ENCODE measurements around the gene ACKR1.

ACKR1 gene

GRCh38 chr1:159204161-159205141, at the start of gene ACKR1:
Gene ACKR1 (plus strand): TSS chr1:159204875. CDS start chr1:159204960, 85 bp downstream.
- DNase-seq, result no peak

- DNase-seq, result peak; percentile 48
These were observed 43.5 kb upstream of the ACKR1 start for GRCh38 chr1:159161001-159161718.

- no peak for DNase-seq
These were observed 43.0 kb upstream of the ACKR1 start for GRCh38 chr1:159161719-159162026.

- no peak for DNase-seq
These were observed 42.0 kb upstream of the ACKR1 start for GRCh38 chr1:159162516-159163265.

- DNase-seq, result no peak
These were observed 41.0 kb upstream of the ACKR1 start for GRCh38 chr1:159163614-159164228.

GRCh38 chr1:159168043-159168442, 36.6 kb upstream of the ACKR1 start:
- no peak for DNase-seq

- DNase-seq, result no peak
These were observed 34.0 kb upstream of the ACKR1 start for GRCh38 chr1:159170639-159171038.

GRCh38 chr1:159171254-159171687, 33.4 kb upstream of the ACKR1 start, which contains the start of gene CADM3:
Gene CADM3 (plus strand): TSS chr1:159171615. CDS start chr1:159171766, 151 bp downstream.
- DNase-seq, result no peak

- DNase-seq, result no peak
These were observed 32.8 kb upstream of the ACKR1 start for GRCh38 chr1:159171688-159172501.

GRCh38 chr1:159172614-159173291, 31.9 kb upstream of the ACKR1 start:
- DNase-seq, result no peak

GRCh38 chr1:159173320-159173719, 31.4 kb upstream of the ACKR1 start:
- DNase-seq, result no peak

GRCh38 chr1:159175571-159175970, 29.1 kb upstream of the ACKR1 start:
- no peak for DNase-seq

GRCh38 chr1:159177272-159177907, 27.3 kb upstream of the ACKR1 start:
- DNase-seq, result peak; percentile 8

GRCh38 chr1:159179906-159180305, 24.8 kb upstream of the ACKR1 start:
- DNase-seq, result no peak

GRCh38 chr1:159180516-159180915, 24.2 kb upstream of the ACKR1 start:
- DNase-seq, result no peak

GRCh38 chr1:159181328-159182024, 23.2 kb upstream of the ACKR1 start:
- DNase-seq, result no peak

GRCh38 chr1:159184201-159184600, 20.5 kb upstream of the ACKR1 start:
- DNase-seq, result no peak

GRCh38 chr1:159185121-159185520, 19.6 kb upstream of the ACKR1 start:
- no peak for DNase-seq

- DNase-seq, result no peak
These were observed 17.6 kb upstream of the ACKR1 start for GRCh38 chr1:159187033-159187432.
